Muscle of back (tissue), 11 donors: ENCODE results near the gene EFNA1. TPM values are rescaled to one million over a fixed set of nuclear protein-coding genes. Genes with fewer than 3 reads are reported as not detected.
"Not testable (repeated sequence)": the region's sequence is repeated elsewhere in the genome, so short reads cannot be mapped to it uniquely, and the experiment has no call there.

Experiments
- DNase-seq, 3 donors: peaks; one replicate each; pipeline versions ENCODE4 v3.0.0 to v3.0.0-alpha.2; 2013
- polyA plus RNA-seq, 10 donors: library from polyadenylated mRNA; unstranded; fragments of 120-200 nt; gene quantifications; one replicate each; pipeline ENCODE4 v1.2.1, GENCODE V29; 2013; ENCODE audit not compliant: insufficient read length in 10 of 10

EFNA1 gene
- polyA plus RNA-seq, 10 donors: 19.4 to 31.5 (median 22.8) TPM

- peak; percentile 45 to 87 (median 83) for DNase-seq
These were observed 36.3 kb upstream of the EFNA1 start for GRCh38 chr1:155091071-155092051.

- DNase-seq: no peak
These were observed 35.5 kb upstream of the EFNA1 start for GRCh38 chr1:155092131-155092530.

GRCh38 chr1:155092641-155093040 lies 35.0 kb upstream of the EFNA1 start:
- no peak for DNase-seq

GRCh38 chr1:155093911-155094621 lies 33.6 kb upstream of the EFNA1 start:
- peak in 2 of 3 donors; percentile 33 to 81 for DNase-seq

- DNase-seq: no peak
These were observed 33.1 kb upstream of the EFNA1 start for GRCh38 chr1:155094622-155094948.

- no peak for DNase-seq
These were observed 28.3 kb upstream of the EFNA1 start for GRCh38 chr1:155099331-155099730.

- no peak for DNase-seq
These were observed 24.4 kb upstream of the EFNA1 start for GRCh38 chr1:155103325-155103724.

GRCh38 chr1:155104605-155105534 lies 22.8 kb upstream of the EFNA1 start:
- no peak for DNase-seq

- DNase-seq: peak in 1 of 3 donors; percentile 48
These were observed 22.1 kb upstream of the EFNA1 start for GRCh38 chr1:155105604-155106011.

- DNase-seq: no peak
These were observed 20.8 kb upstream of the EFNA1 start for GRCh38 chr1:155106862-155107261.

- no peak for DNase-seq
These were observed 20.1 kb upstream of the EFNA1 start for GRCh38 chr1:155107309-155108264.

- DNase-seq: no peak
These were observed 19.4 kb upstream of the EFNA1 start for GRCh38 chr1:155108296-155108695.

- DNase-seq: no peak
These were observed 17.3 kb upstream of the EFNA1 start for GRCh38 chr1:155110381-155110780.

GRCh38 chr1:155110826-155111225 lies 16.9 kb upstream of the EFNA1 start:
- DNase-seq: no peak

- no peak for DNase-seq
These were observed 14.2 kb upstream of the EFNA1 start for GRCh38 chr1:155113450-155113980.

- DNase-seq: no peak
These were observed 11.4 kb upstream of the EFNA1 start for GRCh38 chr1:155116113-155116764.

- no peak for DNase-seq
These were observed 10.1 kb upstream of the EFNA1 start for GRCh38 chr1:155117610-155118009.

- DNase-seq: not testable (repeated sequence)
These were observed 9.6 kb upstream of the EFNA1 start for GRCh38 chr1:155118090-155118489.

- no peak for DNase-seq
These were observed 7.4 kb upstream of the EFNA1 start for GRCh38 chr1:155120253-155120652.

GRCh38 chr1:155121249-155121648 lies 6.4 kb upstream of the EFNA1 start:
- DNase-seq: no peak
